ENCODE measurements around the gene SLC15A4. TPM values are rescaled to one million over a fixed set of nuclear protein-coding genes. Genes with fewer than 3 reads are reported as not detected.

SLC15A4 gene
- total RNA-seq, 6 experiments from 2014 or later: 20.2 to 26.4 (median 23.1) TPM

- peaks cover 3% of the 10 kb centered on the region; the same call in 1 of the 2 replicates for H3K27me3 Mint-ChIP-seq (ENCODE audit: insufficient read depth)
- no peaks in the 10 kb centered on the region for H3K36me3 Mint-ChIP-seq (ENCODE audit: low read depth)
- no peaks in the 10 kb centered on the region for H3K9me3 Mint-ChIP-seq
- no peak overlapping the region for H3K4me3 Mint-ChIP-seq
- no peak overlapping the region for H3K27ac Mint-ChIP-seq
- TF ChIP-seq CTCF (IDR thresholded peaks at IDR 0.05): no peak
- no peaks in the 10 kb centered on the region for H3K4me1 Mint-ChIP-seq (ENCODE audit: low read depth)
- no peak for DNase-seq
Measured at GRCh38 chr12:128827724-128828123, 4.0 kb upstream of the SLC15A4 start.

- H3K4me3 Mint-ChIP-seq: no peak overlapping the region
- TF ChIP-seq CTCF (IDR thresholded peaks at IDR 0.05): no peak
- no peaks in the 10 kb centered on the region for H3K9me3 Mint-ChIP-seq
- H3K27ac Mint-ChIP-seq: no peak overlapping the region
- H3K27me3 Mint-ChIP-seq (ENCODE audit: insufficient read depth): peaks cover 3% of the 10 kb centered on the region; the same call in 1 of the 2 replicates
- peaks cover 14% of the 10 kb centered on the region for H3K4me1 Mint-ChIP-seq (ENCODE audit: low read depth)
- no peak for DNase-seq
- peaks cover 7% of the 10 kb centered on the region for H3K36me3 Mint-ChIP-seq (ENCODE audit: low read depth)
Measured at GRCh38 chr12:128825835-128826234, 2.1 kb upstream of the SLC15A4 start.

- no peak for DNase-seq
- peaks cover 4% of the 10 kb centered on the region; the same call in 1 of the 2 replicates for H3K27me3 Mint-ChIP-seq (ENCODE audit: insufficient read depth)
- H3K4me3 Mint-ChIP-seq: peak overlapping the region; percentile 89
- no peak for TF ChIP-seq CTCF (IDR thresholded peaks at IDR 0.05)
- H3K27ac Mint-ChIP-seq: peak overlapping the region; percentile 63
- H3K36me3 Mint-ChIP-seq (ENCODE audit: low read depth): peaks cover 10% of the 10 kb centered on the region
- no peaks in the 10 kb centered on the region for H3K9me3 Mint-ChIP-seq
- H3K4me1 Mint-ChIP-seq (ENCODE audit: low read depth): peaks cover 30% of the 10 kb centered on the region
Measured at GRCh38 chr12:128823216-128823915, 392 bp downstream of the SLC15A4 start.

DNA sequence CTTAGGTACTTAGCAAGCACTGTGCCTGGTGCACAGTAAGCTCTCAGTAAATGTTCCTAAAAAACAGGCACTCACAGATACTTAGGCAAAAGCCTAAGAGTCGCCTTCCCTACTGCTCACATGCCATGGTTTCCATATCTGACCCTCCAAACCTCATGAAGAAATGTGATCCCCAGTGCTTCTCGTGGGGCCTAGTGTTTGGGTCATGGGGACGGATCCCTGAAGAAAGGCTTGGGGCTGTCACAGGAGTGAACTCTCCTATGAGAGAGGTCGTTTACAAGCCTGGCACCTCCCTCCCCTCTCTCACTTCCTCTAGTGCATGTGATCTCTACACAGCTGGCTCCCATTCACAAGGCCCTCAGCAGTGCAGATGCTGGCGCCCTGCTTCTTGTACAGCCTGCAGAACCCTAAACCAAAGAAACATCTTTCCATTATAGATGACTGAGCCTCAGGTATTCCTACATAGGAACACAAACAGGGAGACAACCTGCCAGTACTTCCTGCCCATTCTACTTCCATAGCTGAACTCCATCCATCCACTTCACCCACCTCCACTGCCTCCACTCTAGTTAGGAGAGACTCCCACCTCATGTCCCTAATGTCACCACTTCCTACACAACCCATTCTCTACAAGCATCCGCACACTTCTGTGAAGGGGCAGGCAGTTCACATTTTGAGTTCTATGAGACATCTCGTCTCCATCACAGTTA lies 2.9 kb downstream of the SLC15A4 start:
- H3K4me1 Mint-ChIP-seq (ENCODE audit: low read depth): peaks cover 54% of the 10 kb centered on the region

GRCh38 chr12:128820253-128820652 lies 3.5 kb downstream of the SLC15A4 start:
- Mint-ChIP-seq H3K9me3 (no peaks in the 10 kb centered on the region), H3K4me1 (ENCODE audit: low read depth) (peaks cover 58% of the 10 kb centered on the region), H3K4me3 (no peak overlapping the region), H3K27ac (no peak overlapping the region), H3K27me3 (ENCODE audit: insufficient read depth) (peaks cover 2% of the 10 kb centered on the region; the same call in 1 of the 2 replicates), H3K36me3 (ENCODE audit: low read depth) (peaks cover 10% of the 10 kb centered on the region)
- no peak for DNase-seq
- no peak for TF ChIP-seq CTCF (IDR thresholded peaks at IDR 0.05)

More for the DNA sequence above, 2.9 kb downstream of the SLC15A4 start:
- Mint-ChIP-seq H3K36me3 (ENCODE audit: low read depth) (peaks cover 10% of the 10 kb centered on the region), H3K27ac (no peak overlapping the region; the same call in 1 of the 2 replicates), H3K27me3 (ENCODE audit: insufficient read depth) (peaks cover 4% of the 10 kb centered on the region; the same call in 1 of the 2 replicates), H3K4me3 (no peak overlapping the region), H3K9me3 (no peaks in the 10 kb centered on the region)
- no peak for DNase-seq
- no peak for TF ChIP-seq CTCF (IDR thresholded peaks at IDR 0.05)

Data from HFFc6 (cell line).